ENCODE measurements around the gene ITGB3. TPM values are rescaled to one million over a fixed set of nuclear protein-coding genes. Genes with fewer than 3 reads are reported as not detected.

The ITGB3 gene
- total and polyA plus RNA-seq, 2 of the 4 experiments (the other 2 are of a cell fraction), result 9.8 to 17.6 TPM

GRCh38 chr17:47210779-47211178 is 42.8 kb upstream of the ITGB3 start:
- Histone ChIP-seq H4K5ac (ENCODE audit: low read depth, low read length) (no peak overlapping the region), H3K9me3 (ENCODE audit: control insufficient read depth, insufficient read depth, low read length) (no peaks in the 10 kb centered on the region), H3K27me3 (ENCODE audit: control insufficient read depth, insufficient read depth, low read length) (peaks cover 8% of the 10 kb centered on the region), H4K8ac (ENCODE audit: low read depth in 2 of 2, low read length in 2 of 2) (no peak overlapping the region), H3K4me1 (ENCODE audit: control insufficient read depth, insufficient read depth, low read length) (peaks cover 10% of the 10 kb centered on the region), H4K91ac (ENCODE audit: insufficient read depth, low read depth, low read length) (no peak overlapping the region), H3K9ac (ENCODE audit: low read depth, low read length) (no peak overlapping the region), H2AK9ac (replicated peaks; ENCODE audit: low read depth, low read length, poor library complexity) (no peak overlapping the region), H2BK5ac (ENCODE audit: low read depth, low read length, poor library complexity, severe bottlenecking) (no peak overlapping the region), H2AK5ac (ENCODE audit: low read depth, low read length) (no peak overlapping the region), H3K27ac (ENCODE audit: insufficient read depth, low read length) (no peak overlapping the region), H3K23ac (ENCODE audit: low read depth, low read length) (no peak overlapping the region), H2BK15ac (ENCODE audit: low read depth, low read length) (no peak overlapping the region), H2BK20ac (ENCODE audit: low read depth, low read length) (no peak overlapping the region), H3K36me3 (ENCODE audit: control insufficient read depth, insufficient read depth, low read length) (no peaks in the 10 kb centered on the region), H3K79me1 (ENCODE audit: low read depth in 1 of 2, low read length in 2 of 2) (no peaks in the 10 kb centered on the region), H3K14ac (replicated peaks; ENCODE audit: low read depth, low read length) (no peak overlapping the region), H3K9me1 (ENCODE audit: insufficient read depth, low read length) (peaks cover 3% of the 10 kb centered on the region), H3K4me2 (ENCODE audit: low read depth, low read length) (no peak overlapping the region), H3K56ac (ENCODE audit: extremely low read depth, insufficient read depth, low read length) (no peak overlapping the region), H2BK120ac (ENCODE audit: low read depth, low read length) (no peak overlapping the region), H4K20me1 (ENCODE audit: insufficient read depth, low read length) (no peaks in the 10 kb centered on the region), H3K4ac (ENCODE audit: low read depth, low read length) (no peak overlapping the region), H2AFZ (replicated peaks; ENCODE audit: low read length, poor library complexity) (no peak overlapping the region), H3K4me3 (ENCODE audit: insufficient read depth, low read depth, low read length) (no peak overlapping the region), H3K18ac (ENCODE audit: low read depth, low read length) (no peak overlapping the region)
- dilution Hi-C loops (cut with HindIII; ENCODE audit: low sequenced_read_pairs, unreplicated experiment) (no loop called here), in situ Hi-C loops (cut with MboI; ENCODE audit: low sequenced_read_pairs) (no loop called here), intact Hi-C loops (cut with micrococcal nuclease) (loop anchor here (1.0 kb wide), 1 partner anchor 10 kb away; no protein-coding TSS in a partner anchor)
- no peak for ATAC-seq (ENCODE audit: low read depth)
- POLR2A ChIA-PET (ENCODE audit: unreplicated experiment), result no interaction called here
- BruUV-seq (replicated peaks), result no TSS peak
- no CpG with 5 or more reads among the region's 2 CpGs for WGBS, 2 experiments (ENCODE audit: extremely low coverage in 2 of 2, insufficient read length in 1 of 2)
- no peak for DNase-seq
- no peak for TF ChIP-seq MXI1 (IDR thresholded peaks at IDR 0.05; ENCODE audit: borderline replicate concordance, low read depth, low read length)
- TF ChIP-seq NFE2L2 (IDR thresholded peaks at IDR 0.05; ENCODE audit: low read depth, low read length), result no peak
- TF ChIP-seq ELK1 (IDR thresholded peaks at IDR 0.05; ENCODE audit: borderline replicate concordance, low read depth, low read length), result no peak
- TF ChIP-seq BHLHE40 (IDR thresholded peaks at IDR 0.05; ENCODE audit: low read depth, low read length), result no peak
- no peak for TF ChIP-seq SMC3 (IDR thresholded peaks at IDR 0.05; ENCODE audit: low read depth, low read length)
- no peak for TF ChIP-seq POLR2A (IDR thresholded peaks at IDR 0.05; ENCODE audit: low read depth, low read length)
- no peak for TF ChIP-seq MAFK (IDR thresholded peaks at IDR 0.05; ENCODE audit: low read depth, low read length)
- no peak for TF ChIP-seq FOS (IDR thresholded peaks at IDR 0.05; ENCODE audit: low read depth, low read length)
- TF ChIP-seq CEBPB (IDR thresholded peaks at IDR 0.05; ENCODE audit: low read depth, low read length), result no peak
- TF ChIP-seq RCOR1 (IDR thresholded peaks at IDR 0.05; ENCODE audit: insufficient replicate concordance, low read length), result no peak
- no peak for TF ChIP-seq CHD1 (IDR thresholded peaks at IDR 0.05; ENCODE audit: low read depth, low read length)
- TF ChIP-seq USF2 (IDR thresholded peaks at IDR 0.05; ENCODE audit: low read depth, low read length), result no peak
- TF ChIP-seq MAZ (IDR thresholded peaks at IDR 0.05; ENCODE audit: borderline replicate concordance, low read depth, low read length), result no peak
- CTCF ChIA-PET, result no interaction called here
